Stimulated activated CD4-positive, alpha-beta T cell treated with anti-CD3 and anti-CD28 coated beads, Interleukin-12 subunit alpha, Interleukin-12 subunit beta, amount 100 ng/mL, for 48 hours (primary cell): Measurements from ENCODE around the gene SNTA1.
"Not testable (repeated sequence)": the region's sequence is repeated elsewhere in the genome, so short reads cannot be mapped to it uniquely, and the experiment has no call there.

ENCODE experiments used
- DNase-seq, 3 donors: peaks; one replicate each; pipeline ENCODE4 v3.0.0-alpha.2; 2020; ENCODE audit warnings: low read depth in 2 of 3, low spot score in 1 of 3

The SNTA1 gene

DNA sequence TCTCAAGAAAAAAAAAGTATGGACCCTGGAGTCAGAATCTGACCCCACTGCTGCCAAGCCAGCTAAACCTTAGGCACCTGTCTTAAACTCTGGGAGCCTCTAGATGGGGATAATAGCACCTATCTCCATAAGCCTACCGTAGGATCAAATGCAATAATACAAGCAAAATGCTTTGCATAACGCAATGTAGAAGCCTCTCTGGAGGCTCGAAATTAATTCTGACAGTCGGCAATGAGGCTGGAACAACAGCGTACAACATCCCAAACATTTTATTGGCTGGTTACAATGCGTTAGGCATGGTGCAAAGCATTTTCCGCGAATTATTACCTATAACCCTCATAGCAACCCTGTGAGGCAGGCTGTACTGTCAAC is 42.8 kb downstream of the SNTA1 start:
- no peak for DNase-seq

DNA sequence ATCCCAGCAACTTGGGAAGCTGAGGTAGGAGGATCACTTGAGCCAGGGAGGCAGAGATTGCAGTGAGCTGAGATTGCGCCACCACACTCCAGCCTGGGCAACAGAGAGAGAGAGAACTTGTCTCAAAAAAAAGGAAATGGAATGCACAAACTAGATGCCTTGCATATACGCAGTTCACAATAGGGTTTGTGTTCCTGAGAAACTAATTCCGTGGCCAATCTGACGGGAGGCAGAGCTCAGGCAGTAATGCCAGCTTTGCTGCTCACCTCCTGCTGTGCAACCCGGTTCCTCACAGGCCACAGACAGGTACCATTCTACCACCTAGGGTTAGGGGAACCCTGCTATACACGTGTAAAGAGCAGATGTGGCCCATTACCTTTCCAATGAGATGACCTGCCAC is 43.6 kb downstream of the SNTA1 start:
- DNase-seq = no peak

DNA sequence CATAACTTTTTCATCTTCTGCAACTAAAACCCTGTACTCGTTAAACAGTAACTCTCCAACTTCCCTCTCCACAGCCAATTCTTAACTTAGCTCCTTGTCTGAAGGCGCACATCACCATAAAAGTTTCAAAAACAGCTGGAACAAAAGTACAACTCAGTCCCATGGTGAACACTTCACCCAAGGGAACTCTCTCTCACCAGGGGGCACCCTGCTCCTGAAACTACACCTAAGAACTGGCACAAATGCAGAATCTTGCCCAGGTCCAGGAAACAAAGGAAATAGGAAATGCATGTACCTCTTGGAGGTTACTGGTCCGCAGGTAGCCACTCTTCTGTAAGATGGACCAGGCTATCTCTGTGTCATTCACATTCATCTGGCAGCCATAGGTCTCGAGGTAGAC is 48.8 kb downstream of the SNTA1 start:
- DNase-seq = no peak

DNA sequence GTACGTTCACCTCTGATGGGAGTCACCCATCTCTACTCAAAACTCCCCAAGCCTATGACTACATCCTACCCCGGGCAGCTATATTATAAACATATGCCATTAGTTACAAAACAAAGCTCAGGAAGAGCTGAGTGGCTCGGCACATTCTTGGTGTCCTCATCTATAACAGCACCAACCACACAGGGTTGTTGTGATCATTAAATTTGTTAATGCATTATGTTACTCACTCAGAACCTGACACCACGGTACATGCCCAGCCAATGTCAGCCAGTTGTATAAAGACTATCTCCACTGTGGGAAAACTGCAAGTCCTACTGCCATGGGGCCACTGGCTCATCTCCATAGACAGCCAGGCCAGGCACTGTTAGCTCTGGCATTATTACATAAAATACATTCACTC is 50.0 kb downstream of the SNTA1 start:
- DNase-seq = no peak

DNA sequence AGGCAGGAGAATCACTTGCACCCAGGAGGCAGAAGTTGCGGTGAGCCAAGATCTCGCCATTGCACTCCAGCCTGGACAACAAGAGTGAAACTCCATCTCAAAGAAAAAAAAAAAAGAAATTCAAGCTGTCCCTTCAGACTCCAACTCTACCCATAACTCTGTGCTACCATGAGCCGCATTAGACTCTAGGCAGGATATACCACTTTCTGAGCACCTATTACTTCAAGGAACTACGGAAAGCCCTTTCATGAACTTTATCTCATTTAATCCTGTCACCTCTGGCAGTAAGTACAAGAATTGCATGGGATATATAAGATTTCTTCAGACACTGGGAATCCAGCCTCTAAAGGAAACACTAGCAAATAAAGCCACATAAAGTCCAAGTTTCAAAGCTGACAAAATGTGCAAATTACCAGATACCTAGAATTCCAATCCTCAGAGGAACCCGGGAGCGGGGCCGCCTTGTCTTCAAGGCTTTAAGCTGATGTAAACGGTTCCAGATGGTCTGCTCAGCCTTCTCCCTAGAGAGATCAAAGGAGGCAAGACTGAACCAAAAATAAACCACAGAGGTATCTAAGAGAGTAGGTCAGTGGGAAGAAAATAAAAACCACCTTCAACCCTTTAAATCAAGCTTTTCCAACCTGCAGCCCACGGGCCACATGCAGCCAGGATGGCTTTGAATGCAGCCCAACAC is 51.7 kb downstream of the SNTA1 start:
- DNase-seq = no peak

DNA sequence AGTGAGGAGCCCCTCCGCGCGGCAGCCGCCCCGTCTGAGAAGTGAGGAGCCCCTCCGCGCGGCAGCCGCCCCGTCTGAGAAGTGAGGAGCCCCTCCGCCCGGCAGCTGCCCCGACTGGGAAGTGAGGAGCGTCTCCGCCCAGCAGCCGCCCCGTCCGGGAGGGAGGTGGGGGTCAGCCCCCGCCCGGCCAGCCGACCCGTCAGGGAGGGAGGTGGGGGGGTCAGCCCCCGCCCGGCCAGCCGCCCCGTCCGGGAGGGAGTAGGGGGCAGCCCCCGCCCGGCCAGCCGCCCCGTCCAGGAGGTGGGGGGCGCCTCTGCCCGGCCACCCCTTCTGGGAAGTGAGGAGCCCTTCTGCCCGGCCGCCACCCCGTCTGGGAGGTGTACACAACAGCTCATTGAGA is 54.2 kb downstream of the SNTA1 start:
- DNase-seq = not testable (repeated sequence)

DNA sequence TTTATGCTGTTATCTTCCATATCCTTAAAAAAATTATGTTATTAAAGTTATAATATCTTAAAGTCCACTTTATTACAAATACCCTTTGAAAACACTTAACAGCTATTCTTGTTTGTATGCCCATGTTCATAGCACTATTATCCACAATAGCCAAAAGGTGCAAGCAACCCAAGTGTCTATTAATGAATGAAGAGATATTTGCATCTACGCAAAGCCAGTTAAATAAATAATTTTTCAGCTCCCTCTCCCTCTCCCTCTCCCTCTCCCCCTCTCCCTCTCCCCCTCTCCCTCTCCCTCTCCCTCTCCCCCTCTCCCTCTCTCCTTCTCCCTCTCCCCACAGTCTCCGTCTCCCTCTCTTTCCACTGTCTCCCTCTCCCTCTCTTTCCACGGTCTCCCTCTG is 55.3 kb downstream of the SNTA1 start:
- no peak for DNase-seq

DNA sequence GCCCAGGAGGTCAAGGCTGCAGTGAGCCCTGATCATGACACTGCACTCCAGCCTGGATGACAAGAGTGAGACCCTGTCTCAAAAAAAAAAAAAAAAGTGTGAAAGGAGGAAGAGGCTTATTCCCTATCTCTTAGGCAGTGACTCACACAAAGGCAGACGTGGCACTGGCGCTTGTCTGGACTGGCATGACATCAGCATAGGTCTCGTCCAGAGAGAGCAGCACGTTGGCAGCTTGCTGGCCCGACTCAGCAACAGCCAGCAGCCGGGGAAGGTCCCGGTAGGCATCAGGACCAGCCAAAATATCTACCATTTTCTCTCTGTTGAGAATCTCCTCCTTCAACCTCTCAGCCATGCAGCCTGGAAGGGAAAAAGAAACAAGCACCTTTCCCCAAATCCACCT is 56.4 kb downstream of the SNTA1 start:
- DNase-seq = no peak

DNA sequence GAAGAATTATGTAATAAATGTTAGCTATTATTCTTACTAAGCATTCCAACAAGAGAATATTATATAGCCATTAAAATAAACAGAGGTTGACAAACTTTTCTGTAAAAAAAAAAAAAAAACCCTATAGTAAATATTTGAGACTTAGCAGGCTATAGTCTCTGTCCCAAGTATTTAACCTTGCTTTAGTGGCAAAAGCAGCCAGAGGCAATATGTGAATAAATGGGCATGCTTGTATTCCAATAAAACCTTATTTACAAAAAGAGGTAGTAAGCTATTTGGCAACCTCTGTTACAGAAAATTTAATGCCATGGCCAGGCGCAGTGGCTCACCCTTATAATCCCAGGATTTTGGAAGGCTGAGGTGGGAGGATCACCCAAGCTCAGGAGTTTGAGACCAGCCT is 56.9 kb downstream of the SNTA1 start:
- DNase-seq = no peak

DNA sequence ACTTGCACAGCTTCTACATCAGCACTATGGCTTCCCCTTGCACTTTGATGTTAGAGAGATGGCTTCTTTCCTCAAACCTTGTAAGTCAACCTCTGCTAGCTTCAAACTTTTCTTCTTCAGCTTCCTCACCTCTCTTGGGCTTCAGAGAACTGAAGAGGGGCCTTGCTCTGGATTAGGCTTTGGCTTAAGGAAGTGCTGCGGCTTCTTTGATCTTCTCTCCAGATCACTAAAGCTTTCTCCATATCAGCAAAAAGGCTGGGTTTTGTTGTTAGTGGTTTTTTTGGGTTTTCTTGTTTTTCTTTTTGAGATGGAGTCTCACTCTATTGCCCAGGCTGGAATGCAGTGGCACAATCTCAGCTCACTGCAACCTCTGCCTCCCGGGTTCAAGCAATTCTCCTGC is 66.2 kb downstream of the SNTA1 start:
- no peak for DNase-seq

DNA sequence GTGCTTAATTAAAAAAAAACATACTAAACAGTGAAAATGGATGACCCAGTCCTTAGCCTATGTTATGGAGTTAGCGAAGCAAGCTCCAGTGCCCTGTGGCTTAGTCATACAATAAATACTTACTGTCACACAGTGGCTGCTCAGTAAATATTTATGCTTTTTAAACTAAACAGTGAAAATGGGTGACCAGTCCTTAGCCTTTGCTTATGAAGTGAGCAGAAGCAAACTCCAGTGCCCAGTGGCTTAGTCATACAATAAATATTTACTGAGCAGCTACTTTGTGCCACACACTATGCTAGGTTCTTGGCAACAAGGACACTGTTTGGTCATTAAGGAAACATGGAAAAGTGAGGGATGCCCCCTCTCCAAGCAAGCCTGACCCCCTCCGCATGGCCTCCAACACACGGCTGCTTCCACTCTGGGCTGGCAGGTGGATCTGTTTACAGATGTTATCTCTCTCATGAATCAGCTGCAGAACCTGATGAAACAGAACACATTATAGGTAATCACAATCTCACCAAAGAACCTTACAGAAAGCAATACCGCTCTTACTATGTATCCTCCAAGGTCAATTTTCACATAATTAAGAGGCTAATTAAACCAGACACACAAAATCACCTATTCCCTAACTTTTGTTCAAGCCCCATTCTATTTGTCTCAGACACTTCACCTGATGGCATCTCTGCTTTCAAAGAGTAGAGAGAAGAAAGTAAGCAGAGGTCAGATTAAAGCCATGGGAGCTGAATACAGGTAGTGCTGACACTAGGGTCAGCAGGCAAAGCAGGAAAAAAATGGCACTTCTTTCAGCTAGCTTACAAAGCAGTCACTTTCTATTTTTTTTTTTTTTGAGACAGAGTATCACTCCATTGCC is 69.6 kb downstream of the SNTA1 start:
- DNase-seq = no peak

DNA sequence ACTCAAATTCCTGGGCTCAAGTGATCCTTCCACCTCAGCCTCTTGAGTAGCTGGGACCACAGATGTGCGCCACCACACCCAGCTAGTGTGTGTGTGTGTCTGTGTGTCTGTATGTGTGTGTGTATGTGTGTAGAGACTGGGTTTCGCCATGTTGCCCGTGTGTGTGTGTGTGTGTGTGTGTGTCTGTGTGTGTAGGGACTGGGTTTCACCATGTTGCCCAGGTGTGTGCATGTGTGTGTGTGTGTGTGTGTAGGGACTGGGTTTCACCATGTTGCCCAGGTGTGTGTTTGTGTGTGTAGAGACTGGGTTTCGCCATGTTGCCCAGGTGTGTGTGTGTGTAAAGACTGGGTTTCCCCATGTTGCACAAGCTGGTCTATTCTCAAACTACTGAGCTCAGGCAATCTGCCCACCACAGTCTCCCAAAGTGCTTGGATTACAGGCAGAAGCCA is 70.5 kb downstream of the SNTA1 start:
- no peak for DNase-seq

DNA sequence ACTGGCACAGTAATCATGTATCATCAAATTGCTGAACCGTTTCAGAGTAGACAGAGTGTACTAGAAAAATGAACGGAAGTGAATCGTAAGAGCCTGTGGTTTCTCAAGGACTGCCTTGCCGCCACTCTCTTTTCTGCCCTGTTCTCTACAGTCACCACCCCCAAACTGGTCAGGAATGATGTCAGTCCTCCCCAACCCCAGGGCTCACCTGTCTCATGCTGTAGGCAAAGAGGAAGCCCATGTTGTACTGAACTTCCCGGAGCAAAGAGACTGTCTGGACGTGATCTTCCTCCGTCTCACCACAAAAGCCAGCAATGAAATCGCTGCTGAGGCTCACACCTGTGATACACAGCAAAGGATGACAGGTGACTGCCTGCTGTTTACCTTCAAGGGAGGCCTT is 73.3 kb downstream of the SNTA1 start:
- peak; percentile 6 to 19 (median 12) for DNase-seq

DNA sequence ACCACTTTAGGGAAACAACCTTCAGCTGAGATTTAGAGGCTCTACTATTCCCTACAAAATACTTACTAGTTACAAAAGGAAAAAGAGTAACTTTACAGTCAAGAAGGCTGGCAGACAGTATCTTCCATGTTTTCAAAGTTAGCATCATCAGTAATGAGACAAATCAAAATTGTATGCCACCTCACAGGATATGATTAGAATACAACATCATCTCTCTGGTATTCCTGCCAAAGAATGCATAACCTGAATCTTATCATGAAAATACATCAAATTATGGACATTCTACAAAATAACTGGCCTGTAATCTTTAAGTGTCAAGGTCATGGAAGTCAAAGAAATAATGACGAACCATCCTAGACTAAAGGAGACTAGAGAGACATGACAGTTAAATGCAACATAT is 80.7 kb downstream of the SNTA1 start:
- DNase-seq = no peak

DNA sequence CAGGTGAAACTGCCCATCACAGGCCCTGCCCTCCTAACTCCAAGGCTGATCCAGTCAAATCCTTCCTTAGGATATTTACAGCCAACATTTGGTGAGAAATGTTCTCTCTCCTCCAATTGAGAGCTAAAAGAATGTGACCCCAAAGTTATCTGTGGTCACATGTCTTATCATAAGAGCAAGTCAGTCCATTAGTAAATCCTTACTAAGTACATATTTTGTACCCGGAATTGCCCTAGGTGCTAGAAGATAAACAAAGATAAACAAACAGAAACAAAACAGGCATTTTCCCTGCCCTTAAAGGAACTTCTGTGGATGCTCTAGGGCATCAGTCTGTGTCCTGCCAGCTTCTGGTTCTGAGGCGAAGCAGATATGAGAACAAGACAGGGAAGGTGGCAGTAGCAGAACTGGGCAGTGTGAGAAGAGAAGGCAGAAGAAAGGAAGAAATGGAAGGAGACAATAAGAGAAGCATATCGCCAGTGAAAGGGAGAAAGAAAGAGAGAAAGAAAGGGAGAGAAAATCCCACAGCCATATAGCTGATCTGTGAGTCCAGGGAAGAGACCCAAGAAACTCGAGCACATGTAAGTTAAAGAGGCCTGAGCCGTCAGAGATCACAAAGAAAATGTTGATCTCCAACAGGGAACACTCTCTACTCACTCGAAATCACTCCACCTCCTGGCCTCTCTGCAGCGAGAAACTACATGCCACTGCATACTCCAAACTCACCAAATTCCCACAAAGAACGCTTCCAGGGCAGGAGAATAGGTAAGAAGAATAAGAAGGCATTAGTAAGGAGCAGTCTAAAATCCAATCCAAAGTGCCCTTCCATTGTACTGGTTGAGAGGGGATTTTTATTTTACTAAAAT is 83.9 kb downstream of the SNTA1 start:
- no peak for DNase-seq
